ENCODE results near the gene ZC3H7A.
"Not testable (repeated sequence)": the region's sequence is repeated elsewhere in the genome, so short reads cannot be mapped to it uniquely, and the experiment has no call there.

Gene ZC3H7A, protein sequence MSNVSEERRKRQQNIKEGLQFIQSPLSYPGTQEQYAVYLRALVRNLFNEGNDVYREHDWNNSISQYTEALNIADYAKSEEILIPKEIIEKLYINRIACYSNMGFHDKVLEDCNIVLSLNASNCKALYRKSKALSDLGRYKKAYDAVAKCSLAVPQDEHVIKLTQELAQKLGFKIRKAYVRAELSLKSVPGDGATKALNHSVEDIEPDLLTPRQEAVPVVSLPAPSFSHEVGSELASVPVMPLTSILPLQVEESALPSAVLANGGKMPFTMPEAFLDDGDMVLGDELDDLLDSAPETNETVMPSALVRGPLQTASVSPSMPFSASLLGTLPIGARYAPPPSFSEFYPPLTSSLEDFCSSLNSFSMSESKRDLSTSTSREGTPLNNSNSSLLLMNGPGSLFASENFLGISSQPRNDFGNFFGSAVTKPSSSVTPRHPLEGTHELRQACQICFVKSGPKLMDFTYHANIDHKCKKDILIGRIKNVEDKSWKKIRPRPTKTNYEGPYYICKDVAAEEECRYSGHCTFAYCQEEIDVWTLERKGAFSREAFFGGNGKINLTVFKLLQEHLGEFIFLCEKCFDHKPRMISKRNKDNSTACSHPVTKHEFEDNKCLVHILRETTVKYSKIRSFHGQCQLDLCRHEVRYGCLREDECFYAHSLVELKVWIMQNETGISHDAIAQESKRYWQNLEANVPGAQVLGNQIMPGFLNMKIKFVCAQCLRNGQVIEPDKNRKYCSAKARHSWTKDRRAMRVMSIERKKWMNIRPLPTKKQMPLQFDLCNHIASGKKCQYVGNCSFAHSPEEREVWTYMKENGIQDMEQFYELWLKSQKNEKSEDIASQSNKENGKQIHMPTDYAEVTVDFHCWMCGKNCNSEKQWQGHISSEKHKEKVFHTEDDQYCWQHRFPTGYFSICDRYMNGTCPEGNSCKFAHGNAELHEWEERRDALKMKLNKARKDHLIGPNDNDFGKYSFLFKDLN

DNA sequence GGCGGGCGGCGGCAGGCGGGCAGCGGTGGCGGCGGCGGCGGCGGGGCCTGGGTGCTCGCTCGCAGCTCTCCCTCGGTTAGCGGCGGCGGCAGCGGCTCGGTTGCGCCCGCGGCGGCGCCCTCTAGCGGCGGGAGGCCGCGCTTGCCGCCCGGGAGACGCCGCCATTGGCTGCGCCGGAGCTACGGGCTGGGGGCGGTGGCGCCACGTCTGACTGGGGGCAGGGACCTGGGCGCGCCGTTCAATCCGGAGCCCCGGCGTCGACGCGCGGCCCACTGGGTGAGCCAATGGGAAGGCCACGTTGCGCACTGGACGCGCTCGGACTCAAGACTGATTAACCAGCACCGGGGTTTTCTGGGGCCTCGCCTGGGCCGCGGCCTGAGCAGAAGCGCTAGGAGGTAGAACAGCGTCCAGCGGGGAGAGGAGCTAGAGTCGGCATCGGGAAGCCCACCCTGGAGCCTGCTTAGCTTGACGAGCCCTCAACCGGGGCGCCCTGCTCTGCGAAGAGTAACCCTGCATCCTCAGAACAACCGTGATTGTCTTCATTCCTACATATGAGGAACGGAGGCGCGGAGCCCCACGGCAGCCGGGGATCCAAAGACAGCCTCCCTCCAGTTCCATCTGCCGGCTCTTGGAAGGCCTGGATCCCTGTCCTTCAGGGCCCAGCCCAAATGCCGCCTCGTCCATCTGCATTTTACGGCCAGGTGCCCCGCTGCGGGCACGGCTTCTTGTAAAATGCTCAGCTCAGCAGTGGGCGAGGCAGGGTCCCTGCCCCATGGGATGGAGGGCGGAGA is at the start of gene ZC3H7A:
Gene ZC3H7A, minus strand, starts transcription at position 93 of the 791 bp plus-strand sequence. CDS start 14,904 bp downstream, outside the sequence.
- DNase-seq = peak; percentile 97

DNA sequence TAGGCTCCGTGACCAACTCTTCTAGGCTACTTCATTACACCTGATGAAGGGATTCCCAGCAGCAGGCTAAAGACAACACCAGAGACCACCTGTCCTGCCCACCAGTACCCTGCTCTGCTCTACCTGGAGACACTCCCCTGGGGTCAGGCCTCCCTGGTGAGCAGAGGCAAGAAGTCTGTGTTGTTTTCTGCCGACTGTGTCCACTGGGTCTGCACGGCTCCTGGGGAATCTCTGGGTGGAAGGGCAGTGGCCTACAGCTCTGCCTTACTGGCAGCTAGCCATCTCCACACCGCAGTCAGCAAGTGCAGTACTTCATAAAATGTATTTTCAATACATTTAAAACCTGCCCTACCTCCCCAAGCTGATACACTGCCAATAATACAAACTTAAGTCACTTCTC is 47.4 kb upstream of the ZC3H7A start:
- DNase-seq = no peak

DNA sequence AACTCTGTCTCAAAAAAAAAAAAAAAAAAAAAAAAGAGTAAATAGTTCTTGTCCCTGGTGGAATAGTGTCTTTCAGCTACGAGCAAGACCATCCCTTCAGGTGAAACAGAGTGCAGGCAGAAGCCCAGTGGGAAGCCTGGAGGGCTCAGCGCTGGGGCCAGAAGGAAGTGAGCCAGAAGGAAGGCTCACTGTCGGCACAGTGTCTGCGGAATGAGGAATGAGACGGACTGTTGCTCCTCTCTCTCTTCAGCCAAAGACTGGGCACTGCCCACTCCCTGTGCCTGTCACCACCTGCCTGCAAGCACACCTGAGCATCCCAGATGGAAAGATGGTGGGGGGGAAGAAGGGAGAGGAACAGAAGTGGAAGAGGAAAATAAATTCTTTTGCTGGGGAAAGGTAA is 46.8 kb upstream of the ZC3H7A start:
- no peak for DNase-seq

DNA sequence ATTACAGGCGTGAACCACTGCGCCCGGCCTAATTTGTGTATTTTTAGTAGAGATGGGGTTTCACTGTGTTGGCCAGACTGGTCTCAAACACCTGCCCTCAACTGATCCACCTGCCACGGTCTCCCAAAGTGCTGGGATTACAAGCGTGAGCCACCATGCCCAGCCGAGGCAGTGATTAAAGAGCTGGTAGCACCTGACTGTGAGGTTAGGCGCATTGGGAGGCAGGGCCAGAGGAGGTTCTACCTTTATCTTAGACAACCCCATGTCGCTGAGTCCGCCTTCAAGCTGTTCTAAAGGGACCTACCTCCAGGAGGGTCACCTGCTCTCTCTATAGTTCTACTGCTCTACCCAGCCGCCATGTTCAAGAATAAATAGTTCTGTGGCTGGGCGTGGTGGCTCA is 46.1 kb upstream of the ZC3H7A start:
- no peak for DNase-seq

DNA sequence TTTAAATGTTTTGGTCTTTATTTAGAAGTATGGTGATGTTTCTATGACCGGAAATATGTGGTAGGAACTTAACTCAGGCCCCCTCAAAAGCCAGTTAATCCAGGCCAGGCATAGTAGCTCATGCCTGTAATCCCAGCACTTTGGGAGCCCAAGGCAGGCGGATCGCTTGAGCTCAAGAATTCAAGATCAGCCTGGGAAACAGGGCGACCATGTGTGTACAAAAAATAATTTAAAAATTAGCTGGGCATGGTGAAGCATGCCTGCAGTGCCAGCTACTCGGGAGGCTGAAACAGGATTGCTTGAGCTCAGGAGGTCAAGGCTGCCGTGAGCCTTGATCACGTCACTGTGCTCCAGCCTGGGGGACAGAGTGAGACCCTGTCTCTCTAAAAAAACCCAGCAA is 44.0 kb upstream of the ZC3H7A start:
- DNase-seq = no peak

DNA sequence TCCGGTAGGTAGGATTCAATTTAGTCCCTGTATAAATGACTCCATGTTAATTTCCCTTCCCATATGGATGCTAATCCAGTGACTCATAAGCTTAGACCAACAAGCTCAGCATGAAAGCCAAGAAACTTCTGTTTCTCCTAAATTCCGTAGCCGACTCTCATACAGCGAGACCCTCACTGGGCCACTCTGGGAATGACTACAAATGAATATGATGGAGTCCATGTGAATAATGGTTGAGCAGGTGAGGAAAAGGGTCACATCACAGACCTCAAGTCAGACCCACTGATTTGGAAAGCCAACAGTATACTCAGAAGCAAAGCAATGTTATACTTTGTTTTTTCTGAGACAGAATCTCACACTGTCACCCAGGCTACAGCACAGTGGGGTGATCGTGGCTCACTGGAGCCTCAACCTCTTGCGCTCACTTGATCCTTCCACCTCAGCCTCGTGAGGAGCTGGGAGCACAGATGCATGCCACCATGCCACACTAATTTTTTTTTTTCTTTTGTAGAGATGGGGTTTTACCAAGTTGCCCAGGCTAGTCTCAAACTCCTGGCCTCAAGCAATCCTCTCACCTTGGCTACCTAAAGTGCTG is 39.7 kb upstream of the ZC3H7A start:
- no peak for DNase-seq

DNA sequence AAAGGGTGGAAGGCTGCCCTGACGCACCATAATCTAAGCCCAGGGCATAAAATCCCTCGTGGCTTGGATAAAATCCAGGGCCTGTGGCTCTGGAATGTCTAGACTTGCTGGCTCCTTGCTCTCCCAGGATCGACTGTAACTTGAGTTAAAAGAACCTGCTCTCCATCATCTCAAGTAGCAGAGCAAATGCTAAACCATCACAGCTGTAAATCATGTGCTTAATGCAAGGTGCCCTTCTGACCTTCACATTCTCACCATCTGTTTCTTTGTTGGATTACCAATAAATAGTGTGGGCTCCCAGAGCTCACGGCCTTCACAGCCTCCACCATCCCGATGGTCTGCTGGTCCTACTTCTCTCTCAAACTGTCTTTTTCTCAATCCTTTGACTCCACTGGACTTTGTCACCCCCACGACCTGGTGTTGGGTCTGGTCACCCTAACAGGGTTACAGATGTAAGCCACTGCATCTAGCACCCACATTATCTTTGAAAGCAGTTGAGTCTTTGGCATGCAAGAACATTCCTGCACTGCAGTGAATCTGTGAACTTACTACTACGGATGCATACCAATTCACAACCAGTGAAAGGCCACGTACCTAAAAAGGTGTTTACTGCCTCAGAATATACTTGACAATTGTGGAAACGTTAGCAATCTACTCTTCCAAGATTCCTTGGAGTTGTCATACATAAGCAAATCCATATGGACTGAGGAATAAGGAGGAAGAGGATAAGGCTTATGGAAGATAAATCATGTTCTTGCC is 39.0 kb upstream of the ZC3H7A start:
- no peak for DNase-seq

DNA sequence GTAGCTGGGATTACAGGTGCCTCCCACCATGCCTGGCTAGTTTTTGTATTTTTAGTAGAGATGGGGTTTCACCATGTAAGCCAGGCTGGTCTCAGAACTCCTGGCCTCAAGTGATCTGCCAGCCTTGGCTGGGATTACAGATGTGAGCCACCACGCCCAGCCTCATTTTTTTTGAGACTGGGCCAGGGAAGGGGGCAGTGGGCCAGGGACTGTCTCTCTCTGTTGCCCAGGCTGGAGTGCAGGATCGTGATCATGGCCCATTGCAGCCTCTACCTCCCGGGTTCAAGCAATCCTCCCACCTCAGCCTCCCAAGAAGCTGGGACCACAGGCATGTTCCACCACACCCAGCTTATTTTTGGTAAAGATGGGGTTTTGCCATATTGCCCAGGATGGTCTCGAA is 38.3 kb upstream of the ZC3H7A start:
- DNase-seq = no peak

DNA sequence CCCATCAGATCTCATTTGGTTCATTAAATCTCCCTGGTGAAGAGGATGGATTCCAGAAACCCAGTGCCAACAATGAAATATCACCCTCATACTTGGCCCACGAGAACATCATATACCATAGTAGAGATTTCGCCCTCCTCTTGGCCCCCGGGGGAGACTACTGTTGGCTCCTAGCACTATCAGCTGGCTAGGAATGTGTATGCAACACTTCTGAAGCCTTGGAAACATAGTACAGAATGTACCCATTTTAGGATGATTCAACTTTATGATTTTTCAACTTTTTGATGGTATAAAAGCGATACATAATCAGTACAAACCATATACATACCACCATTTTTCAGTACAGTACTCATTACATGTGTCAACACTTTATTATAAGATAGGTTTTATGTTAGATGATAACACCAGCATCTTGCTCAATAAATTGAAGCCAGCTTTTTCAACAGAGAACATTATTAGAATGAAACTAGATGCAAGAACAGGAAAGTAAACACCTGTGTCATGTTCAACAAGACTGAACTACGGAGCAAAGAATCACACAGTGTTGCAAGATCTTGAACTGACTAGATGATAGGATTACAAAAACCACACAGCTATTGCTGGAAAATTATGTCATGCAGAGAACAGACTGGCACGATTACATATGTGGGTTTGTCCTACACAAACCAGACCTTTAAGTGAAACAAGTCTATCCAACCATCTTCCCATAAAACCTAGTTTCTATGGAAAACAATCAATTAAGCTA is 37.1 kb upstream of the ZC3H7A start:
- DNase-seq = no peak

DNA sequence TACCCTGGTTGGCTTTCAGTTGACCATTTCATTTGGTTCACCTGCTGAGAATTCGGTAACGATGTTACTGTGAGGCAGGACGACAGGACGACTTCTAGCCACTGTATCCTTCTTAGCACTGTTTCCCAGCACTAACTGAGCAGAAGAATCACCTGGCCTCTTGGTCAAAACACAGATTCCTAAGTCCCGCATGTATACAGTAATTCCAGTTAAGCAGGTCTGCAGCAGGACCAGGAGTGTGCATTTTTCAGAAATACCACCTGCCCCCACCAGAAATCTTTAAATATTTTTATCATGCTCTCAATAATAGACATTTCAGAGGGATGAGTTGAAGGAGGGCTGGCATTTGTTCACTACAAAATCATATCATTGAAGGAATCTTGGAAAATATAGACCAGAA is 31.6 kb upstream of the ZC3H7A start:
- no peak for DNase-seq

DNA sequence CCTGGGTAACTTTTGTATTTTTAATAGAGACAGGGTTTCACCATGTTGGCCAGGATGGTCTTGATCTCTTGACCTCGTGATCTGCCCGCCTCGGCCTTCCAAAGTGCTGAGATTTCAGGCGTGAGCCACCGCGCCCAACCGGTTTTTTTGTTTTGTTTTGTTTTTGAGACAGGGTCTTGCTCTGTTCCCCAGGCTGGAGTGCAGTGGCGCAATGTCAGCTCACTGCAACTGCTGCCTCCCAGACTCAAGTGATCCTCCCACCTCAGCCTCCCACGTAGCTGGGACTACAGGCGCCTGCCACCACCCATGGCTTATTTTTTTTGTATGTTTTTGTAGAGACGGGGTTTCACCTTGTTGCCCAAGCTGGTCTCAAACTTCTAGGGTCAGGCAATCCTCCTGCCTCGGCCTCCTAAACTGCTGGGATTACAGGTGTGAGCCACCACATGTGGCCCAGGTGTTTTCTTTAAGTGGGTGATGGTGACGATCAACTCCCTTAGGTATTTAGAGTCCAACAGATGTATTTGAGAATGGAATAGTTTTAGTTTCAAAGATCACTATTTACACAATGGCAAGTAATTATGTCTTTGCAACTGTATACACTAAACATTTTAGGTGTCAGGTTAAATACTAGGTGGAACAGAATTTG is 28.6 kb upstream of the ZC3H7A start:
- DNase-seq = not testable (repeated sequence)

DNA sequence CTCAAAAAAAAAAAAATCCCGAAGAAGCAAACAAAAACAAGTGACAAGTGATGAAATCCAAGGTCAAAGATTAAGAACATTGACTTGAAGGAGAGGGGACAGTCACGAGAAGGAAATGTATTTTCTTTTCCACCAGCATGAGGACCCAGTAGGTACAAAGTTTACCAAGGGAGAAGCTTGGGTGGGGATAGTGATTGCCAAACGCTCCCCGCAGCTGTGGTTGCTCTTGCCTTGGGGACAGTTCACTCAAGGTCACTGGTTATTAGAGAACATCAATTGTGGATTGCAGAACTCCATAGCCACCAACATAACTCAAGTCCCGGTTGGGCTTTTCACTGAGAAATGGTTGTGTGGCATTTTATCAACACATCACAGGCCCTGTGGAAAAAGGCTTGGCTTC is 27.3 kb upstream of the ZC3H7A start:
- no peak for DNase-seq

DNA sequence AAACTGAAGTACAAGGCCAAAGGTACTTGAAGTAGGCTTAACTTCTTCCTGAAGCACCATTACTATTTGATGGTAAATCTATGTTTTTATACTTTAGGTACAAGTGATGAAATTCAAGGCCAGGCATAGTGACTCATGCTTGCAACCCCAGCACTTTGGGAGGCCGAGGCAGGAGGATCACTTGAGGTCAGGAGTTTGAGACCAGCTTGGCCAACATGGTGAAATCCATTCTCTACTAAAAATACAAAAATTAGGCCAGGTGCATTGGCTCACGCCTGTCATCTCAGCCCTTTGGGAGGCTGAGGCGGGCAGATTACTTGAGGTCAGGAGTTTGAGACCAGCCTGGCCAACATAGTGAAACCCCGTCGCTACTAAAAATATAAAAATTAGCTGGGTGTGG is 26.6 kb upstream of the ZC3H7A start:
- not testable (repeated sequence) for DNase-seq

DNA sequence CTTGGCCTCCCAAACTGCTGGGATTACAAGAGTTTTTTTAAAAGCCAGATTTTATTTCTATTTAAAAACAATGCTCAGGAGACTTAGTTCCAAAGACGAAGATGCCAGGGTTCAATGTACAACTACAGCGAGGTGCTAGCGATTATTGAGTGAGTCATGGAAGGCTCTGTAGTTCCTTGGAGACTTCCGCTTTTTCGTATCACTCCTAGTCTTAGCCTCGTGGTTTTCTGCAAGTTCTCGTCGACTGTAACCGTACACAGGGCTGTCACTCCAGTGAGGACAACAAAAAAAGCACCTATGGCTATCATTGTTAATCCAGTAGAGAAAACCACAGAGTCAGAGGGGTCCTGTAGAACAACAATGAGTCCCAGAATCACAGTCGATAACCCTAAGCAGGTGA is 22.7 kb upstream of the ZC3H7A start:
- peak; percentile 45 for DNase-seq

DNA sequence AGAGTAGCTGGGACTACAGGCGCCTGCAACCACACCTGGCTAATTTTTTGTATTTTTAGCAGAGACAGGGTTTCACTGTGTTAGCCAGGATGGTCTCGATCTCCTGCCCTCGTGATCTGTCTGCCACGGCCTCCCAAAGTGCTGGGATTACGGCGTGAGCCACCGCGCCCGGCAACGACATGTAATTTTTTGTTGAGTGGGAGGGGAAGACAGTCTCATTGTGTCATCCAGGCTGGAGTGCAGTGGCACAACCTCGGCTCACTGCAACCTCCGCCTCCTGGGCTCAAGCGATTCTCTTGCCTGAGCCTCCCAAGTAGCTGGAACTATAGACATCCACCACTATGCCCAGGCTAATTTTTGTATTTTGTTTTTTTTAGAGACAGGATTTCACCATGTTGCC is 21.9 kb upstream of the ZC3H7A start:
- not testable (repeated sequence) for DNase-seq

DNA sequence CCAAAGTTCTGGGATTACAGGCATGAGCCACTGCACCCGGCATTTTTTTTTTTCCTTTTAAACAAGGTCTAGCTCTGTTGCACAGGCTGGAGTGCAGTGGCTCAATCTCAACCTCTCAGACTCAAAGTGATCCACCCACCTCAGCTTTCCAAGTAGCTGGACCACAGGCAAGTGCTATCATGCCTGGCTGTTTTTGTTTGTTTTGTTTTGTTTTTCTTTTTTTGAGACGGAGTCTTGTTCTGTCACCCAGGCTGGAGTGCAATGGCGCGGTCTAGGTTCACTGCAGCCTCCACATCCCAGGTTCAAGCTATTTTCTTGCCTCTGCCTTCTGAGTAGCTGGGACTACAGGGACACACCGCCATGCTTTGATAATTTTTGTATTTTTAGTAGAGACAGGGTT is 19.1 kb upstream of the ZC3H7A start:
- no peak for DNase-seq

DNA sequence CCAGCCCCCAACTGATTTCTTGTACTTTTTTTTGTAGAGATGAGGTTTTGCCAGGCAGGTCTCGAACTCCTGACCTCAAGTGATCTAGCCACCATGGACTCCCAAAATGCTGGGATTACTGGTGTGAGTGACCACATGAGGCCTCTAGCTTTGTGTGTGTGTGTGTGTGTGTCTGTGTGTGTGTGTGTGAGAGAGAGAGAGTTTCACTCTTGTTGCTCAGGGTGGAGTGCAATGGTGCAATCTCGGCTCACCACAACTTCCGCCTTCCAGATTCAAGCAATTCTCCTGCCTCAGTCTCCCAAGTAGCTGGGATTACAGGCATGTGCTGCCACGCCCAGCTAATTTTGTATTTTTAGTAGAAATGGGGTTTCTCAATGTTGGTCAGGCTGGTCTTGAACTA is 17.7 kb upstream of the ZC3H7A start:
- DNase-seq = not testable (repeated sequence)

DNA sequence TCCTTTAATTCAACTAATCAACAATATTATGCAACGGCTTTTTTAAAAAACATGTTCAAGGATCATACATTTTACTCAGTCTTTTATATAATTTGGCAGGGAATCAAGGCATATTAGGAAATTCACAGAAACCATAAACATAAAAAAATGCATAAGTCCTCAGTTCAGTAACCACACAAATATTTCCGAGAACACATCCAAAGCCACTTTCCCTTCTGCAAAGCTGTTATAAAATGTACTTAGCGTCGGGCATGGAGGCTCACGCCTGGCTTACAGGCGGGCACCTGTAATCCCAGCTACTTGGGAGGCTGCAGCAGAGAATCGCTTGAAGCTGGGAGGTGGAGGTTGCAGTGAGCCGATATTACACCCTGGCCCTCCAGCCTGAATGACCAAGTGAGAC is 9.7 kb upstream of the ZC3H7A start:
- no peak for DNase-seq

DNA sequence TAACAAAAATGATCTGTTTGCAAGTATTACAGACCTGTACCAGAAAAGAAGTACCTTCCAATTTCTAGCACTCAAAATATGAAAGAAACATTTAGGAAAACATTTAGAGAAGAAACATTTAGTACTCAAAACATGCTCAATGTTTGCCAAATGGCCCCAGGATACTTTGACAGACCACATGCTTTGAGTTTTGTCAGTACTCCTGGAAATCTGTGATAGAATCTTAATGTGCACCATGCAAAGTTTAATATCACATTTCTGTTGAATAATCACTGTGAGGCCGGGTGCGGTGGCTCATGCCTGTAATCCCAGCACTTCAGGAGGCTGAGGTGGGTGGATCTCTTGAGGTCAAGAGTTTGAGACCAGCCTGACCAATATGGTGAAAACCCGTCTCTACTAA is 8.5 kb upstream of the ZC3H7A start:
- no peak for DNase-seq

DNA sequence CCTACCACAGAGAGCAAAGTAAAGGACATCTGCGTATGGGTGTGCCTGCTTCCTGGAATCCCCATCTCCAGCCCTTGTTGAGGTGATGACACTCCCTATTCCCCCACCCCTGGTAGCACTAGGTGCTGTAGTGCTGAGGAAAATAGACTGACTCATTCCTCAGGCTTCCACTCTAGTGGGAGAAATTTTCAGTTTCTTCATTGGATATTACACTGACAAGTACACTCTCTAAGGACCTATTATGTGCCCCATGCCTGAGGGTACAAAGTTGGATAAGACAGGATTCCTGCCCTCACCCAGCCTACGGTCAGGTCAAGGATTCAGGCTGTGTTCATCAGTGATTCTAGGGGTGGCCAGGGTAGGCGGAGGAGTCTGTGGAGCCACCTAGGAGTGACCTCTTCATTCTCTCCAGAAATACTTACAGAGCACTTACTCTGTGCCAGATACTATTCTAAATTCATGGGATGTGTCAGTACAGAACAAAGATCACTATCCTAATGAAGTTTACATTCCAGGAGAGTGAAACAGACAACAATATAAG is 4.5 kb upstream of the ZC3H7A start:
- no peak for DNase-seq

Data from GDM1 (cell line).